Thyroid gland (tissue), 4 donors: Measurements from ENCODE around the gene LEMD1.

Source experiments
- CTCF ChIP-seq, 6 experiments: fragments of 200-600 bp in 3 of 6; fragments of 450-650 bp in 3 of 6; sonication (generic) in 3 of 6; IDR thresholded peaks; one replicate each; pipeline ENCODE4 v1.5.1; 2016 to 2019; ENCODE audit warnings: antibody characterized with exemption in 6 of 6, mild to moderate bottlenecking in 2 of 6, inconsistent platforms in 1 of 6, moderate library complexity in 1 of 6
- POLR2A ChIP-seq, 2 donors: fragments of 450-650 bp; IDR thresholded peaks; one replicate each; pipeline ENCODE4 v1.6.1; 2017; ENCODE audit warnings: antibody characterized with exemption in 2 of 2, mild to moderate bottlenecking in 2 of 2, moderate library complexity in 1 of 2

GRCh38 chr1:205434738-205435137 lies 12.9 kb upstream of the LEMD1 start:
- TF ChIP-seq CTCF (IDR thresholded peaks at IDR 0.05): no peak
- TF ChIP-seq POLR2A (IDR thresholded peaks at IDR 0.05): no peak
